HG02623 (cell line): Measurements from ENCODE around the gene ASPN.

Experiments used
- ATAC-seq: cut with Tn5 transposase; IDR thresholded peaks from one replicate; pipeline ENCODE4 v1.9.1; 2021; ENCODE audit warnings: moderate library complexity; ENCODE audit not compliant: unreplicated experiment

The ASPN gene

DNA sequence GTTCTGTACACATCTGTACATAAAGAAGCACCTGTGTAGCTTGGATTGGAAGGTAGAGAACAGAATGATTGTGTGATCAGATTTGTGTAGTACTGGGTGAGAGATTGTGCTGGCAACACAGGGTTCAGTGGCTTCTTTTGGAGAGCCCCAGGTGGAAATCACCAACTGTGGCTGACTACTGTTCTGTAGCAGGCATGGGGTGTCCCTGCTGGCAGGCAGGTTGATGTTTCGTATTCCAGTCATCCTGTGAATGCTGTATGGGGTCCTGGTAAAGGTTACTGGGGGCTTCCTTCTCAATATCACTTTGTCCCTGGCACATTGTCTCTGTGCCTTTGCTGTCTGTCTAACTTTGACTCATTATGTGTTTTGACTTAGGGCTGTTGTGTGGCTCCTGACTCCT lies 5.3 kb downstream of the ASPN start:
- ATAC-seq: no peak

DNA sequence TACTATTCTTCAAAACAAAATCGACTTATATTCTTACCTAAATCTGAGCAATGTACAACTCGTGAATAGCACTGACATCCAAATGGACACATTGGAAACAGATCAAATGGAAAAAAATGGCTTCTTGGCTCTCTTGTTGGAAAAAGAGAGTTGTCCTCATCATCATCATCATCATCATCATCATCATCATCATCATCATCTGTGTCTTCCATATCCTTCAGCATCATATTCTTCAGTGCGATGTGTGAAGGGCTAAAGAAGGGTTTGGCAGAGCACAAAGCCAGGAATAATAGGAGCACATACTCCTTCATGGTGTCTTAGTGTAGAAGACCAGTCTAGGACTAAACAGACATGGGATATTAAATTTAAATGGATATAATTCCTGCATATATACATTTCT lies 7.7 kb downstream of the ASPN start:
- ATAC-seq: no peak

DNA sequence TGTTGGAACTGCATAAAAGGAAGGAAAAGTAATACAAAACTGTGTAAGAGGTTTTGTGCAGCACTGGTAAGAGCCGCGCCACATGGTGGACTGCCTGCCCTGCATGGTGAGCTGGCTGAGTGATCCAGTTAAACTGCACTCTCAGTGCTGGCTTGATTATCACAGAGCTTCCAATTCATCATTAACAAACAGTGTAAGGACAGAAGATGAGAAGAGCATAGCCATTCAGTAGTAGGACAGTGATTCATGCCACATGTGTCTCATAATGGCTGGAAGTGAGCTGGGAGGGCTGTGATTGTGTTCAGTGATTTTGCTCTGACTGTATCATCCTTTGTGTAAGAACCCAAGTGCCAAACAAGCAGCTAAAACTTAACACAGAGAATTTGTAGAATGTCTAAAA lies 14.1 kb downstream of the ASPN start:
- ATAC-seq: no peak

DNA sequence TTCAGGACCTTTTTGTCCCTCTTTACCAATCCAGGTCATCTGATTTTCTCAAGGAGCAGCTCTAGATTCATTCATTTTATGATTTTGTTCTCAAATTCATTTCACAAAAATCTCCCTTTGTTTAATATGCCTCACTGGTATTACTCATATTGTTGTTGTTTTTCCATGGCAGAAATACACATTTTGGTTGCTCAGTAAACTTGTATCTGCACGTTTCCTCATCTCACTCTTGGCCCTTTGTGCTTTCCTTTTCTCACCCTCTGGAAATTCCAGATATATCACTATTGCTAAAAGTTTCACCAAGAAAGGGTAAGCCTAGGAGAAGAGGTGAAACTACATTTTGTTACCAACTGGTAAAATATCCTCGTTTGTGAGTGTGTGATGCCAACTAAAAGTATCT lies 14.8 kb downstream of the ASPN start:
- ATAC-seq: no peak

DNA sequence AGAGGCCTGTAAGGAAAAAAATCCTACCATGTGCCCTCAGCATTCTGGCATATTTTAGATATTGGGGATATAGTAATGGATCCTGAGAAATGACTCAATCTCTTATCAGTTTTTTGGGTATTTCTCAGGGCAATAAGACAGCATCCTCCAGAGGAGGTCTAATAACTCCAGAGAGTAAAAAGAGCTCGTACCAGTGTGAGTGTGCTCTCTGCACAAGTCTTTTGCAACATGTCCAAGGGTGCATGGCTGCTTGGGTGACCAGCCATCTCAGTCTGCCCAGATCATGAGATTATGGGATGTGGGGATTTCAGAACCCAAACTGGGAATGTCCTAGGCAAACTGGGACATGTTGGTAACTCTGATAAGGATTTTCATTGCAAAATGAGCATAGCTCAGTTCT lies 15.3 kb downstream of the ASPN start:
- ATAC-seq: no peak

DNA sequence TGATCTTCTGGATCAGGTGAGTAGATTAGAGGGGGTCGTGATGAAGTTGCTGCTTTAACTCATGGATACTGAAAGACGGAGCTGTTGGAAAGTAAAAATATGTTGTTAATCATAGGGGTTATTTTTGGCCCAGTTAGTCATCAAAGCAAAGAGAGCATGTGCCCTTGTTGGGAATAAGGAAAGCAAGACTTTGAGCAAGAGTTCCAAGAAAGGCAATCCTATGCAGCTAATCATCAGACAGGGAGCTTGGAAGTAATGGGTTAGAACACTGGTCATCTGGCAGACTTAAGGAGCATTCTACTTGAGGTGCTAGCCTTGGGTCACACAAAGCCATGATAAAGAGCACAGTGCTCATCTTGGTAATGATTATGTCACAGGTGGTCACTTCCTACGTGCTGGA lies 18.3 kb downstream of the ASPN start:
- ATAC-seq: no peak

DNA sequence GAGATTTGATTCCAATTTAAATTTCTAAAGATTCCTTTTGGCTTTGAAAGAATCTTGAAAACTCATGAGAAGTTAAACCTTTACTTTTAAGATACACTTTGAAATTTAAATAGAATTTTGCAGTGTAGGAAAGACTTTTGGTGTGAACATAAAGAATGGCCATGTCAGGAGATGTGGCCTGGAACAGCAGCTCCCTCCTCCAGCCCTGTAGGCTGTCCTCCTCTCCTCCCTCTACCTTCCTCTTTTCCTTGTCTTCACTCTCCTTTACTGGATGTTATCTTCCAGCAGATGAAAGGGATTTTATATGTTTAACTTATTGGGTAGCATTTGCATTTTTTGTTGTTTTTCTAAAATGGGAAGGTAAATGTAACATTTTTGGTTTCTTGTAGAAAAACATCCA lies 18.9 kb downstream of the ASPN start:
- ATAC-seq: no peak

DNA sequence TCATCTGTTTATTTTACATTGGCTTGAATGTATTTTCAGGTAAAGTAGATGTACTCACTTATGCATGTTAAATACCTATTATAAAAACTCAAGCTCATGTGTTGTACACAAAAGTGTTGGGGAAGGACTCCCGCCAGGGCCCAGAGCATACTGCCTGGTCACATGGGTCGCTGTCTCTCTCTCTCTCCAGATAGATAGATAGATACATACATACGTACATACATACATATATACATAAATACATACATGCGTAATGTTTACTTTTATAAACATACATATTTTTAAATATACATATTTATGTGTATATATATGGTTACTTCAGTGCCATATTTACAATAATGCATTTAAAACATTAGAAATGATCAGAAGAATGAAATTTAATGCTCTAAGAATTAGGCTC lies 24.7 kb downstream of the ASPN start:
- ATAC-seq: no peak

DNA sequence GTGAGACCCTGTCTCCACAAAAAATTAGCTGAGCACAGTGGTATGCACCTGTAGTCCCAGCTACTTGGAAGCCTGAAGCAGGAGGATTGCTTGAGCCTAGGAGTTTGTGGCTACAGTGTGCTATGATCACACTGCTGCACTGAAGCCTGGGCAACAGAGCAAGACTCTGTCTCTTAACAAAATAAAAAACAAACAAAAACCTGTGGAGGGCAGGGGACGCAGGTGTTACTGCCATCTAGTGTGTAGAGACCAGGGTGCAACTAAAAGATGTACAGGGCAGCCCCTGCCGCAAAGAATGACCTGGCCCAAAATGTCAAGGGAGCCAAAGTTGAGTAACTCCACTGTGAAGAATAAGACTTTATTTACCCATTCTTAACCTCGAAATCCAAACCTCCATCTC lies 27.1 kb downstream of the ASPN start:
- ATAC-seq: no peak

DNA sequence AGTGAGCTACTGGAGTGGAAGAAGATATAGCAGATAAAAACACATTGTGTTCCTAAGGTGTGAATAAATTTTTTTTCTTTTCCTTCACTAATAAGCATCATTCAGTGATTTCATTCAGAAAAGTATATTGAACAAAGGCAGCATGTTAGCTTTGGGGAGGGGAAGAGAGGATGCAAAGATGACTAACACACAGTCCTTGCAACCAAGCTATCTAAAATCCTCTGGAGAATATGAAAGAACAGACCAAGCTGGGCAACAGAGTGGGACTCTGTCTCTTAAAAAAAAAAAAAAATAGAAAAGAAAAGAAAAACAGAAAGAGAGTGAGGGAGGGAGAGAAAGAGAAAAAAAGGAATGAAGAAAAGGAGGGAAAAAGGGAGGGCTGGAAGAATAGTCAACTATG lies 35.8 kb downstream of the ASPN start:
- no peak for ATAC-seq

DNA sequence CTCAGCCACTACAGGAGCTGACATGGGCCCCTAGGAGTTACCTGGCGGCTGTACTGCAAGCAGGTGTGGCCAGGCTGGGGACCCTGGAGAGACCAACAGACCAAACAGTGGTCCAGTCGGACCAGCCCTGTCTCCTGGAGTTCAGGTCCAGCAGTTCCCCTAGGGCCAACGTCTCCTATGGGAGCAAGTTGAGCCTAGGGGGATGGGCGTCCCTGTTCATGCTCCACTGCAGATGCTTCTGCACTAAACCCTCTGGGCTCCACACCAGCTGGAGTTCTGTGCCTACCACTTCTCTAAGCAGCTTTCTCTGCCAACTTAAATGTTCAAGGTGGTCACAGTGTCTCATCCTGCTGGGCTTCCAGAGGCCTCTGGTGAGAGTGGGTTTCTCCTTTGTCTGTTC lies 37.5 kb downstream of the ASPN start:
- no peak for ATAC-seq

DNA sequence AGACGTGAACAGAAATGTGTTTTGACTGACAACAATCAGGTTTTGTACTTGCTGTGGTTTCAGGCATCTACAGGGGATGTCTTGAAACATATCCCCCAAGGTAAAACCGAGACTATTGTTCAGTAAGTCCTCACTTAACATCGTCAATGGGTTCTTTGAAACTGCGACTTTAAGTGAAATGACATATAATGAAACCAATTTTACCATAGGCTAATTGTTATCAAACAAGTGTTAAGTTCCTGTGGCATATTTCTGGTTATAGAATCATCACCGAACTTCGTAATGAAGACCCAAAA lies 41.6 kb downstream of the ASPN start:
- no peak for ATAC-seq

DNA sequence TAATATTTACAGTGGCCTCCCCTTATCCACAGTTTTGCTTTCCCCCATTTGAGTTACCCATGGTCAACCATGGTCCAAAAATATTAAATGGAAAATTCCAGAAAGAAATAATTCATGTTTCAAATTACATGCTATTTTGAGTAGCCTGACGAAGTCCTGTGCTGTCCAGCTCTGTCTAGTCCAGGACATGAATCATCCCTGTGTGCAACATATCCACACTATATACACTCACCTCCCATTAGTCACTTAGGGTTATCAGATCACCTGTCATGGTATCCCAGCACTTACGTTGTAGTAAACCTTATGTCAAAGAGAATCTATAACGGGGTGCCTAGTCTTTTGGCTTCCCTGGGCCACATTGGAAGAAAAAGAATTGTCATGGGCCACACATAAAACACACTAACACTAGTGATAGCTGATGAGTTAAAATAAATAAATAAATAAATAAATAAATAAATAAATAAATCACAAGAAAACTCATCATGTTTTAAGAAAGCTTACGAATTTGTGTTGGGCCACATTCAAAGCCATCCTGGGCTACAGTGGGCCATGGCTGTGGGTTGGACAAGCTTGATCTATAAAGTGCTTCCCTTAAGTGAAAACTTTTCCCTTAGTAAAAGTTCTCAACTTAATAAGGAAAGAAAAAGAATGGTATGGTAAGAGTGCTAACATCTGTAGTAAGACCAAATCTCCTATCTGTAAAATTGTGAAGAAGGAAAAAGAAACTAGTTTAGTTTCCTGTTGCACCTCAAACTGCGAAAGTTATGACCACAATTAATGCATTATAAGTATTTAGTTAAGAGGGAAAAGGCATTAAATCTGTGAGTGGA lies 42.2 kb downstream of the ASPN start:
- no peak for ATAC-seq

DNA sequence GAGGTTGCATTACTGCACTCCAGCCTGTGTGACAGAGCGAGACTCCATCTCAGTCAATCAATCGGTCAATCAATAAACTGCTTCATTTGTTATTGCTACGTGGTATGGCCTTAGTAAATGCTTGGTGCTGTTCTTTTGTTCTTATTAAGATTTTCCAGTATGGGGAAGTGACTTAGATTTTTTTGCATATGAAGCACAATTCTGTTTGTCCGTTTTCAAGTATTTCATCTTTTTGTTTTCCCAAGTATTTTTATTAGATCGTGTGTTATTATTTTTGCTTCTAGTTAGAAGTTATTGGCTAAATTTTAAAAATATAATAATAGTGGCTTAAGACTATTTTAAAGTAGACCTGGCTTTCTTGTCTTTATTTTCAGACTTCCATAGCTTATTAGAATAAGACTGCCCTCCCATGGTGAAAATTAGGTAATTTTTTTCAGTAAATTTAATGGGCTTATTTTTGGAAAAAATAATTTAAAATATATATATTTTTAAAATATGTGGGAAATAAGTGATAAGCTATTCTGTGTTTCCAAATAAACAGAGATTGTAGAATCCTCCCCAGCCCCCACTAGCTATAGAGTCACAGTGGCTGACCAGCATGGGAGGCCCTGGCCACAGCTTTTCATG lies 43.3 kb downstream of the ASPN start:
- ATAC-seq: no peak

DNA sequence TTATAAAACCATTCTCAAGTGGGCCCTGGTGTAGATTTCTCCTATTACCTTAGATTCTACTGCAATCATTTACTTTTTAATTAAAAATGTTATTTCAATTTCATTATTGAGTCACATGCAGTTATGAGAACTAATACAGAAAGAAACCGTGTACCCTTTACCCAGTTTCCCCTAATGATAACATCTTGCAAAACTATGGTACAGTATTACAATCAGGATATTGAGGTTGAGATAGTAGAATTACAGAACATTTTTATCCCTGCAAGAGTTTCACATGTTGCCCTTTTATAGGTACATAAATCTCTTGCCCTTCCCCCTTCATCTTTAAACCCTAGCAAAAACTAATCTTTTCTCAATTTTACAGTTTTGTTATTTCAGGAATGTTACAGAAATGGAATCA lies 47.0 kb downstream of the ASPN start:
- ATAC-seq: no peak

DNA sequence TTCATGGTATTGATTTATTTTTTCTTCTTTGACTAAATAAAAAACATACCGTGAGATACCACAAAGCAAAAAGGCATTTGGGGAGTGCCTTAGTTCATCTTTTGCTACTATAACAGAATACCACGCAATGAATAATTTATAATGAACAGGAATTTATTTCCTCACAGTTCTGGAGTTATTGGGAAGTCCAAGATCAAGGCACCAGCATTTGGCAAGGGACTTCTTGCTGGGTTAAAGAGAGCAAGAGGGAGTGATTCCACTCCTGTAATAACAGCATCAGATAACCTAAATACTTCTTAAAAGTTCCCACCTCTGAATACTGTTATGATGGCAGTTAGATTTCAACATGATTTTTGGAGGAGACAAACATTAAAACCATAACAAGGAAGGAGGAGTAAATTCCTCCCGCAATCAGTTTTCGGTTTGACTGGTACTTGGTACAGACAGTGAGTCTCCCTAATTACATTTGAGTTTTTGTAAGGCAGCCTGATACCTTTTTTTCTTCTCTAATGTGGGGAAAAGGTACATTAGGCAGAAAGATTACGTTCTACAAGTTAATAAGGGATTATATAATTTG lies 49.2 kb downstream of the ASPN start:
- ATAC-seq: no peak

DNA sequence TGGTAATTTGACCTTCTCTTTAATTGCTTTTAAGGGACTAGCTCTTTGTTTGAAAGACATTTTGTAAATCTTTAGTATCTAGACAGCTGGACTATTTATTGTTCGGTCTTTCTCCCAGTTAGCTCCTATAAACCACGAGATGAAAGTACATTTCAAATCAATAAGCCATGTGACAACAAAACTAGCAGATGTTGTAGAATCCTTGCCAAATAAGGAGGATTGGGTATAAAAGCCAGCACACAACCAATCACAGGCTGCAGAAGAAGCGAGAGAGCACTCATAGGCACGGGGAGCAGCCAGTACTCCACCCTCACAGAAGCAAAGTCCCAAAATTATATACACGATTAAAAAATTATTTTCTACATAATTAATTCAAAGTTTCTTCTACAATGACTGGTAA lies 50.0 kb downstream of the ASPN start:
- ATAC-seq: no peak

DNA sequence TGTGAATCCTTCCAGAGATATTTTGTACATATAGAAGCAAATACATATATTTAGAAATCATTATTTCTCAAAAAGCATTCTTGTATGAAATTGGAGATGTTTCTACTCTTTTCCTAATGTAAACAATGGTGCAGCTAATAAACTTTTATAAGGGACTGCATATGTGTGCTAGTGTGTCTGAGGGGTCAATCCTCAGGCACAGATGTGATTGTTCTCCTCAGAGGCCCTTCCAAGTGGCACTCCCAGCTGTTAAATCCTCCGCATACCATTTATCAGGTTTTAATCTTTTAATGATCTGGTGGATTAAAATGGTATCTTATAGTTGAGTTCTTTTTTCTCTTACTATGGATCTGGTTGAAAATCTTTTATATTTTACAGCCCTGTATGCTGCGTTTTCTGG lies 52.5 kb downstream of the ASPN start:
- ATAC-seq: no peak

DNA sequence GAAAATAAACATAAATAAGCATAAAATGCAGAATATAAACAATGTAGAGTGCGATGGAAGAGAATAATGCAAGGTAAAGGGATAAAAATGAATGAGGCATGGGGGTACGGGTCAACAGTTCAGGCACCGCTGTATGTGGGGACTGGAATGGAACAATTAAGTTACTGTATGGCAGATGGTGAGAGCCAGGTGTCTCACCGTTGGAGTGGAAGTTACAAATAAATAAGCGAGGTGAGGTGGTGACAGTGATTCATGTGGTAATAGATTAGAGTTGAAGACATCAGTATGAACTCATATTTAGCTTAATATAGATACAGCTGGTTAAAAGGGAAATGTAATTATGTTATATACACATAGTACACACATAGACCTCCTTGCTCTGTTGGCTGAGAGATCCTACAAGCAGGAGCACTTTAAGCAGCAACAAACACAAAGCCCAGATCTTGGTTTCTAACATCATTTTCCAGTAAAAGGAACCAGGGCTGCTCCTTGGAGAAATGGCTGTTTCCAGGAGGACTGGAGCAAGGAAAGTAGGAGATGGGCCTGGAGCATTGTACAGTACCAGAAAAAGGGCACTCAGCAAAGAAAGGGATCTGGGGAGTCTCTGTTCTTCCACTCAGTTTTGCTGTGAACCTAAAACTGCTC lies 55.7 kb downstream of the ASPN start:
- ATAC-seq: no peak

DNA sequence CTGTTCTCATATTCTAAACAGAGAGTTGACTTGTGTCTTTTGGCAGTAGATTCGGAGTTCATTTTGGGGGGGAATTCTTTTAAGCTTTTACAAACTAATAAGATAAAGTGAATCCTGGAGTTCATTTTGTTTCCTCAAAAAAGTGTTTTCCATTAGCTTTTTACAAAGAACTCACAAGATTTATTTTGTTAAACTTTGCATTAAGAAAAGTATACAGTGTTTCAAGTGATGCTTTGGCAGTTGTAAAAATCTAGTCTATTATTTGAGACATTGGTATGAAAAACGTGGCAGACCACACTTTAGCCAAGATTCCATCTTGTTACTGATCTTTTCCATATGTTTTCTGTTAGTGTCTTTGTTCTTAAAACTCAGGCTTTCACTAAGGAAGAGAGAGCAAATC lies 56.8 kb downstream of the ASPN start:
- ATAC-seq: no peak

DNA sequence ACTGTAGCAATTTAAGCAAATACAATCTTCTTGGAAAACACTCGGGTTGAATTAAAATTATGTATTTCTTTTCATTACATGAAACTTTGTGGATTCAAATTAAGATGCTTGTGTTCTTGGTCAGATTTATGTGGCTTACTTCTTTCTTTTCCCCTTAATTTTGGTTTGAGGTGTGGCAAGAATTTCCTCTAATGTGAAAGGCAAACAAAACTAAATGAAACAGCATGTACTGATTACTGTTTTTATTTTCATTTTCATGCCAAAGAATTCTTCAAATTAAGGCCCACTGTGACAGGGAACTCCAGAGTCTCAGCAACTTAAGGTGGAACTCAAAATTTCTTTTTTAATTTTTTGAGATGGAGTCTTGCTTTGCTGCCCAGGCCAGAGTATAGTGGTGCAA lies 58.0 kb downstream of the ASPN start, which contains the start of gene OMD:
TSS of gene OMD (minus strand) at position 132 of the 400 bp plus-strand sequence. CDS start 6,913 bp downstream, outside the sequence.
- no peak for ATAC-seq

DNA sequence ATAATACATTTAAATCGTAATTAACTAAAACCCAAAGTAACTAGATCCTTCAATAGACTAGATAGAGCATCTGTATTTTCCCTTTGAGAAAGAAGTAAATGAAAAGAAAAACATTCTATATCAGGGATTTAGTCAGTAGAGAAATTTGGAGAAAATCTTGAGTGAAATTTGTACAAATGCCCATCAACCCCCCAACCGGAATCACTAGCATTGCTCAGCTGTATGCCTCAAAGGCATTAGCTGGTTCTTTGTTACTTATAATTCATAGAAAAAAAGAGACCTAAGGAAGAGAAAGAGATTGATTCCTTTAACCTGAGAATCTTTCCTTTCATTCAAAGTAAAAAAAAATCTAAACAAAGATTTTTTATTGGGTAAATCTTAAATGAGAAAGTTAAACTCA lies 58.7 kb downstream of the ASPN start:
- no peak for ATAC-seq
